ENCODE results near the gene FOLR1. TPM values are rescaled to one million over a fixed set of nuclear protein-coding genes. Genes with fewer than 3 reads are reported as not detected.
"Not testable (repeated sequence)": the region's sequence is repeated elsewhere in the genome, so short reads cannot be mapped to it uniquely, and the experiment has no call there.

The FOLR1 gene
- total RNA-seq, 1 experiment from 2014 or later = 2.7 TPM

DNA sequence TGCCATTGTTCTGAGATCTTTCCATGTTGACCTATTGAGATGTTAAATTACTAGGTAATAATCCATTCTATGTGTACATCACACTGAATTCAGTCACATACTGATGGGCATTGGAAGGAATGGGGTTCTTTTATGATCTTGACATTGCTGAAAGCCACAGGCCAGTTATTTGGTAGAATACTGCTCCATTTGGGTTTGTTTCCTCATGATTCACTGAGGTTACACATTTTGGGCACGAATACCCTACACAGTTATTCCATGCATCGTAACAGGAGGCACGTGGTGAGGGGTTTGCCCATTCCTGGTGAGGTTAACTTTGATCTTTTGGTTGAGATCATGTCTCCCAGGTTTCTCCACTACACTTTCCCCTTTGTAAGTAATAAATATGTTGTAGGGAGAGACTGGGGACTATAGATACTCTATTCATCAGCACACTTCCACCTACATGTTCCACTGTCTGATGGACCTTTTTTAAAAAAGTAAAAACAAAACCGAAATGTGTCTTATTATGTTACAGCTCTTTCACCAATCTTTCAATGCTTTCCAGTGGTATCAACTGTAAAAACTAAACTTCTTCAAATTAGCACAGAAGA is 12.0 kb upstream of the FOLR1 start:
- no peak overlapping the region for H3K4me3 Mint-ChIP-seq (ENCODE audit: low read depth, unreplicated experiment)
- intact Hi-C loops (cut with micrococcal nuclease; ENCODE audit: unreplicated experiment) = loop anchor here (5.0 kb wide), 1 partner anchor 153 kb away; no protein-coding TSS in a partner anchor
- no peaks in the 10 kb centered on the region for H3K36me3 Mint-ChIP-seq (ENCODE audit: insufficient read depth, unreplicated experiment)
- CTCF ChIA-PET = interaction anchor here (0.6 to 0.9 kb wide), 2 partner anchors 36 to 550 kb away, joined by 4 to 5 read pairs; no protein-coding TSS in a partner anchor
- TF ChIP-seq CTCF (IDR thresholded peaks at IDR 0.05; ENCODE audit: unreplicated experiment) = no peak
- H3K9me3 Mint-ChIP-seq (ENCODE audit: low read depth, unreplicated experiment) = no peaks in the 10 kb centered on the region
- peaks cover 12% of the 10 kb centered on the region for H3K4me1 Mint-ChIP-seq (ENCODE audit: low read depth, unreplicated experiment)
- H3K27me3 Mint-ChIP-seq (ENCODE audit: unreplicated experiment) = peaks cover 15% of the 10 kb centered on the region
- BruUV-seq (replicated peaks) = no TSS peak
- DNase-seq = no peak
- no peak overlapping the region for H3K27ac Mint-ChIP-seq (ENCODE audit: unreplicated experiment)

DNA sequence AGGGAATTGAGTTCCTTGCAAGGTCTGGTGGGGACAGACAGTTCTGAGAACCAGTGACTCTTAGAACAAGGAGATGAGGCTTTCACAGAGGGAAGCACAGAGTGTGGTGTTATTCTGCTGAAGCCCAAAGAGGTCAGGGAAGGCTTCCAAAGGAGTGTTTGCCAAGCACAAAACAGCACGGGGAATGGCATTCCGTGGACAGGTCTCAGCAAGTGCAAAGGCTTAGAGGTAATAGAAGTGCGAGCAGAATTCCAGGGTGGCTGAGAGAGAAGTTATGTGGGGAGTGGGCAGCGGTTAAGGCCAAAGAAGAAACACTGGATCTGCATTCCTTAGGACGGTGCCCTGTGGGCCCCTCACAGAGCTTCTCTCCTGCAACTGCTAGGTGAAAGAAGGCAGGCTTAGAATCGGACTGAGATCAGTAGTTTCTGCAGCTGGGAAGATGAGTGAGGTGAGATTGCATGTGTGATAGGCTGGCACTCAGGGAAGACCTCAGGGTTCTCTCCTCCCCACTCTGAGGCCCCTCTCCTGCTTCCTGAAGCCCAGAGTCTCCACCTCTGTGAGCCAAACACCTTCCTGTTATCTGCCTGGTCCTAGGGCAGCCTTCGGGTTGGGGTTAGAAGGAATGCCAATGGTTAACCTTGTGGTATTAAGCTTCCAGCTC is 10.9 kb upstream of the FOLR1 start:
- Mint-ChIP-seq H3K4me1 (ENCODE audit: low read depth, unreplicated experiment) (peaks cover 11% of the 10 kb centered on the region), H3K27me3 (ENCODE audit: unreplicated experiment) (peaks cover 15% of the 10 kb centered on the region)
- CTCF ChIA-PET = interaction anchor here (0.6 to 1.6 kb wide), 2 partner anchors 37 to 39 kb away, joined by 3 to 7 read pairs; no protein-coding TSS in a partner anchor
- H3K36me3 Mint-ChIP-seq (ENCODE audit: insufficient read depth, unreplicated experiment); H3K9me3 Mint-ChIP-seq (ENCODE audit: low read depth, unreplicated experiment); H3K27ac Mint-ChIP-seq (ENCODE audit: unreplicated experiment); DNase-seq; BruUV-seq (replicated peaks); H3K4me3 Mint-ChIP-seq (ENCODE audit: low read depth, unreplicated experiment): not testable (repeated sequence)
- intact Hi-C loops (cut with micrococcal nuclease; ENCODE audit: unreplicated experiment) = loop anchor here (5.0 kb wide), 1 partner anchor 154 kb away; no protein-coding TSS in a partner anchor

DNA sequence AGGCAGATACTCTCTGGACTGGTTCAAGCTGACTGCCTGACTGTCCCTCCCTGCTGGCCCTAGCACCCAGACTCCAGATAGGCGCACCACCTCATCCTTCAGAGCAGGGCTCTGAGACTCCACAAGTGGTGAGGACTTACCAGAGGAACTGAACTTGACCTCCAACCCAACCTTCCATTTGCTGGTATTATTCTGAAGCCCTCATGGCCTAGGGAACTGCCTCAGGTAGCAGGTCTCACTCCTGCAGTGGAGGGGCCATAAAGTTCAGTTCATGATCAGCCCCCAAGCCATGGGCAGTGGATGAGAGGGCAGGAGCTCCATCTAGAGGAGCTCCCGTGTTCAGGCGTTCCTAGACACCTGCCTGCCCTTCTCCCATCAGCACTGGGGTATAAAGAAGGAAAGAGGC is 10.4 kb upstream of the FOLR1 start:
- CTCF ChIA-PET = interaction anchor here (0.7 to 2.1 kb wide), 4 partner anchors 38 to 438 kb away, joined by 3 to 9 read pairs (median 5); no protein-coding TSS in a partner anchor
- H3K36me3 Mint-ChIP-seq (ENCODE audit: insufficient read depth, unreplicated experiment); H3K27ac Mint-ChIP-seq (ENCODE audit: unreplicated experiment); H3K4me3 Mint-ChIP-seq (ENCODE audit: low read depth, unreplicated experiment); H3K9me3 Mint-ChIP-seq (ENCODE audit: low read depth, unreplicated experiment); BruUV-seq (replicated peaks): not testable (repeated sequence)
- Mint-ChIP-seq H3K27me3 (ENCODE audit: unreplicated experiment) (peaks cover 15% of the 10 kb centered on the region), H3K4me1 (ENCODE audit: low read depth, unreplicated experiment) (peaks cover 11% of the 10 kb centered on the region)
- intact Hi-C loops (cut with micrococcal nuclease; ENCODE audit: unreplicated experiment) = loop anchor here (5.0 kb wide), 1 partner anchor 154 kb away; no protein-coding TSS in a partner anchor
- peak; percentile 23 for DNase-seq

DNA sequence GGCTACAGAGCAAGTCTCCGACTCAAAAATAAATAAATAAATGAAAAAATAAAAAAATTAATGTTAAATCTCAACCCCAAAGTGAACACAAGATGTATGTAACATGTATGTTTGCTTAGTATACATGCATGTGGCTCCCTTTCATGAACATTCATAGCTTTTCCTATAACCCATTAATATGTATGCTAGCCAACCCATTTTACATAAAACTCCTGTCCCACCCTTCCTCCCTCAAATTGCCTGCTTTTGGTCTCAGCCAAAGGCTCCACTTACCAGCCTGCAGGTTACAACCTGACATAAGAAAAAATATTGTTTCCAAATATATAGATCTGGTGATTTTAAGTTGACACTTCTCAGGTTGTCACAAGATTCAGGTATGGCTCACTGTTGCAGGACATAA is 3.7 kb upstream of the FOLR1 start:
- Mint-ChIP-seq H3K9me3 (ENCODE audit: low read depth, unreplicated experiment) (no peaks in the 10 kb centered on the region), H3K4me3 (ENCODE audit: low read depth, unreplicated experiment) (no peak overlapping the region), H3K27ac (ENCODE audit: unreplicated experiment) (no peak overlapping the region), H3K36me3 (ENCODE audit: insufficient read depth, unreplicated experiment) (no peaks in the 10 kb centered on the region), H3K27me3 (ENCODE audit: unreplicated experiment) (no peaks in the 10 kb centered on the region), H3K4me1 (ENCODE audit: low read depth, unreplicated experiment) (peaks cover 16% of the 10 kb centered on the region)
- DNase-seq = no peak
- TF ChIP-seq CTCF (IDR thresholded peaks at IDR 0.05; ENCODE audit: unreplicated experiment) = no peak
- BruUV-seq (replicated peaks) = no TSS peak
- CTCF ChIA-PET = no interaction called here
- intact Hi-C loops (cut with micrococcal nuclease; ENCODE audit: unreplicated experiment) = no loop called here

GRCh38 chr11:72189455-72190250 is 2.3 kb upstream of the FOLR1 start:
- DNase-seq = no peak
- Mint-ChIP-seq H3K9me3 (ENCODE audit: low read depth, unreplicated experiment) (no peaks in the 10 kb centered on the region), H3K4me3 (ENCODE audit: low read depth, unreplicated experiment) (no peak overlapping the region), H3K27ac (ENCODE audit: unreplicated experiment) (no peak overlapping the region), H3K36me3 (ENCODE audit: insufficient read depth, unreplicated experiment) (no peaks in the 10 kb centered on the region), H3K4me1 (ENCODE audit: low read depth, unreplicated experiment) (peaks cover 9% of the 10 kb centered on the region), H3K27me3 (ENCODE audit: unreplicated experiment) (no peaks in the 10 kb centered on the region)
- no peak for TF ChIP-seq CTCF (IDR thresholded peaks at IDR 0.05; ENCODE audit: unreplicated experiment)
- CTCF ChIA-PET = no interaction called here
- BruUV-seq (replicated peaks) = no TSS peak
- intact Hi-C loops (cut with micrococcal nuclease; ENCODE audit: unreplicated experiment) = no loop called here

Data from Calu3 (cell line).